OCI-LY3 (cell line): ENCODE measurements around the gene PLAAT4.

Experiments used
- H2AFZ ChIP-seq: fragments of 200-600, 300-600 bp; shearing (Covaris generic); 2 replicates; pipeline ENCODE4 v1.6.0; 2014; ENCODE audit warnings: antibody characterized with exemption, low read depth, low read length
- H3K27ac ChIP-seq: fragments of 200-600, 300-600 bp; sonication (generic); 2 replicates; pipeline ENCODE4 v1.5.1; 2014; ENCODE audit warnings: mild to moderate bottlenecking, low read length, moderate library complexity, mixed read lengths
- H3K27me3 ChIP-seq: fragments of 200-600, 300-600 bp; sonication (generic); 2 replicates; pipeline ENCODE4 v1.6.1; 2014; ENCODE audit warnings: low read depth, low read length, mixed read lengths
- H3K36me3 ChIP-seq: fragments of 200-600, 300-600 bp; sonication (generic); replicated peaks from 2 replicates; pipeline ENCODE3; 2014; ENCODE audit warnings: low read depth, low read length, mixed read lengths
- H3K4me1 ChIP-seq: fragments of 300-600, 200-600 bp; sonication (generic); 2 replicates; pipeline ENCODE4 v1.6.1; 2014; ENCODE audit warnings: low read length, mixed read lengths
- H3K4me2 ChIP-seq: fragments of 200-600, 300-600 bp; sonication (generic); 2 replicates; pipeline ENCODE4 v1.6.1; 2014; ENCODE audit warnings: low read length, mixed read lengths
- H3K4me3 ChIP-seq: fragments of 300-600, 200-600 bp; sonication (generic); 2 replicates; pipeline ENCODE4 v1.5.1; 2014; ENCODE audit warnings: antibody characterized with exemption, mild to moderate bottlenecking, low read length, moderate library complexity
- H3K79me2 ChIP-seq: fragments of 300-600, 200-600 bp; shearing (Covaris generic); 2 replicates; pipeline ENCODE4 v1.6.1; 2014; ENCODE audit warnings: mild to moderate bottlenecking, low read length, mixed read lengths
- H3K9ac ChIP-seq: fragments of 300-600, 200-600 bp; shearing (Covaris generic); 2 replicates; pipeline ENCODE4 v1.6.0; 2014; ENCODE audit warnings: mild to moderate bottlenecking, low read length, moderate library complexity
- H3K9me3 ChIP-seq: fragments of 200-600, 300-600 bp; shearing (Covaris generic); 2 replicates; pipeline ENCODE4 v1.6.1; 2014; ENCODE audit warnings: low read length, mixed read lengths; ENCODE audit not compliant: insufficient read depth
- H4K20me1 ChIP-seq: fragments of 200-600, 300-600 bp; sonication (generic); 2 replicates; pipeline ENCODE4 v1.6.1; 2016; ENCODE audit warnings: low read length, mixed read lengths; ENCODE audit not compliant: insufficient read depth
- CTCF ChIP-seq: fragments of 200-600, 300-600 bp; sonication (generic); IDR thresholded peaks from 2 replicates; pipeline ENCODE4 v1.5.1; 2014; ENCODE audit warnings: antibody characterized with exemption, low read length, low read depth
- EZH2phosphoT487 ChIP-seq: fragments of 200-600 bp; shearing (Covaris generic); IDR thresholded peaks from 2 replicates; pipeline ENCODE4 v1.6.1; 2018; ENCODE audit warnings: antibody characterized with exemption, mixed run types, low read depth

The PLAAT4 gene

GRCh38 chr11:63551091-63551888, 14.7 kb downstream of the PLAAT4 start:
- Histone ChIP-seq H3K9ac (no peak overlapping the region), H4K20me1 (no peaks in the 10 kb centered on the region), H3K27me3 (peaks cover 16% of the 10 kb centered on the region), H3K4me2 (no peak overlapping the region), H3K4me3 (no peak overlapping the region), H3K36me3 (no peaks in the 10 kb centered on the region), H3K4me1 (peaks cover 14% of the 10 kb centered on the region), H3K9me3 (no peaks in the 10 kb centered on the region), H3K27ac (no peak overlapping the region), H3K79me2 (no peaks in the 10 kb centered on the region), H2AFZ (no peak overlapping the region)
- no peak for TF ChIP-seq EZH2phosphoT487
- TF ChIP-seq CTCF, result no peak

- Histone ChIP-seq H3K4me1 (peaks cover 14% of the 10 kb centered on the region), H3K4me2 (no peak overlapping the region), H4K20me1 (no peaks in the 10 kb centered on the region), H3K9me3 (no peaks in the 10 kb centered on the region), H3K4me3 (no peak overlapping the region), H3K27ac (no peak overlapping the region), H3K79me2 (no peaks in the 10 kb centered on the region), H3K27me3 (peaks cover 22% of the 10 kb centered on the region), H3K9ac (no peak overlapping the region), H3K36me3 (no peaks in the 10 kb centered on the region), H2AFZ (no peak overlapping the region)
- TF ChIP-seq EZH2phosphoT487, result no peak
- no peak for TF ChIP-seq CTCF
These were observed 15.3 kb downstream of the PLAAT4 start for GRCh38 chr11:63551889-63552266.

- no peaks in the 10 kb centered on the region for H3K79me2 ChIP-seq
- H3K27me3 ChIP-seq, result peaks cover 26% of the 10 kb centered on the region
- H2AFZ ChIP-seq, result no peak overlapping the region
- no peaks in the 10 kb centered on the region for H3K36me3 ChIP-seq
- H3K9me3 ChIP-seq, result no peaks in the 10 kb centered on the region
- H4K20me1 ChIP-seq, result no peaks in the 10 kb centered on the region
- no peak overlapping the region for H3K27ac ChIP-seq
- no peak overlapping the region for H3K4me3 ChIP-seq
- no peak overlapping the region for H3K9ac ChIP-seq
- TF ChIP-seq CTCF (no peak), EZH2phosphoT487 (no peak)
- peaks cover 14% of the 10 kb centered on the region for H3K4me1 ChIP-seq
- no peak overlapping the region for H3K4me2 ChIP-seq
These were observed 16.3 kb downstream of the PLAAT4 start for GRCh38 chr11:63552921-63553320.

GRCh38 chr11:63553759-63554158, 17.2 kb downstream of the PLAAT4 start:
- no peaks in the 10 kb centered on the region for H3K79me2 ChIP-seq
- H3K9me3 ChIP-seq, result no peaks in the 10 kb centered on the region
- peak overlapping the region; percentile 57 for H3K4me2 ChIP-seq
- H3K27me3 ChIP-seq, result peaks cover 26% of the 10 kb centered on the region
- TF ChIP-seq EZH2phosphoT487 (no peak), CTCF (no peak)
- peak overlapping the region; percentile 26; the same call in 1 of the 2 replicates for H3K9ac ChIP-seq
- peak overlapping the region; percentile 53 for H2AFZ ChIP-seq
- peaks cover 14% of the 10 kb centered on the region for H3K4me1 ChIP-seq
- no peaks in the 10 kb centered on the region for H3K36me3 ChIP-seq
- no peak overlapping the region for H3K27ac ChIP-seq
- no peaks in the 10 kb centered on the region for H4K20me1 ChIP-seq
- H3K4me3 ChIP-seq, result peak overlapping the region; percentile 60
